Uterus (tissue), 2 donors: ENCODE results near the gene GCNT1.

Source experiments
- POLR2A ChIP-seq, 2 donors: fragments of 450-650 bp; IDR thresholded peaks; one replicate each; pipeline ENCODE4 v1.6.1; 2016; ENCODE audit warnings: antibody characterized with exemption in 2 of 2, mild to moderate bottlenecking in 1 of 2, moderate library complexity in 1 of 2
- TF ChIP-seq, protein P1 (sequence below), 4 experiments: fragments of 200-600 bp in 2 of 4; fragments of 450-650 bp in 2 of 4; sonication (generic) in 2 of 4; IDR thresholded peaks; one replicate each; pipeline ENCODE4 v1.5.1; 2016 to 2019; ENCODE audit warnings: antibody characterized with exemption in 4 of 4, mild to moderate bottlenecking in 2 of 4, moderate library complexity in 1 of 4

GRCh38 chr9:76528642-76529190, 69.7 kb downstream of the GCNT1 start:
- TF ChIP-seq, protein P1, sequence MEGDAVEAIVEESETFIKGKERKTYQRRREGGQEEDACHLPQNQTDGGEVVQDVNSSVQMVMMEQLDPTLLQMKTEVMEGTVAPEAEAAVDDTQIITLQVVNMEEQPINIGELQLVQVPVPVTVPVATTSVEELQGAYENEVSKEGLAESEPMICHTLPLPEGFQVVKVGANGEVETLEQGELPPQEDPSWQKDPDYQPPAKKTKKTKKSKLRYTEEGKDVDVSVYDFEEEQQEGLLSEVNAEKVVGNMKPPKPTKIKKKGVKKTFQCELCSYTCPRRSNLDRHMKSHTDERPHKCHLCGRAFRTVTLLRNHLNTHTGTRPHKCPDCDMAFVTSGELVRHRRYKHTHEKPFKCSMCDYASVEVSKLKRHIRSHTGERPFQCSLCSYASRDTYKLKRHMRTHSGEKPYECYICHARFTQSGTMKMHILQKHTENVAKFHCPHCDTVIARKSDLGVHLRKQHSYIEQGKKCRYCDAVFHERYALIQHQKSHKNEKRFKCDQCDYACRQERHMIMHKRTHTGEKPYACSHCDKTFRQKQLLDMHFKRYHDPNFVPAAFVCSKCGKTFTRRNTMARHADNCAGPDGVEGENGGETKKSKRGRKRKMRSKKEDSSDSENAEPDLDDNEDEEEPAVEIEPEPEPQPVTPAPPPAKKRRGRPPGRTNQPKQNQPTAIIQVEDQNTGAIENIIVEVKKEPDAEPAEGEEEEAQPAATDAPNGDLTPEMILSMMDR (IDR thresholded peaks at IDR 0.05), result no peak
- TF ChIP-seq POLR2A (IDR thresholded peaks at IDR 0.05), result no peak
